ENCODE data around the gene SLC4A2. TPM values are rescaled to one million over a fixed set of nuclear protein-coding genes. Genes with fewer than 3 reads are reported as not detected.

SLC4A2 gene
- total RNA-seq, 1 donor from 2014 or later = 74.2 TPM

DNA sequence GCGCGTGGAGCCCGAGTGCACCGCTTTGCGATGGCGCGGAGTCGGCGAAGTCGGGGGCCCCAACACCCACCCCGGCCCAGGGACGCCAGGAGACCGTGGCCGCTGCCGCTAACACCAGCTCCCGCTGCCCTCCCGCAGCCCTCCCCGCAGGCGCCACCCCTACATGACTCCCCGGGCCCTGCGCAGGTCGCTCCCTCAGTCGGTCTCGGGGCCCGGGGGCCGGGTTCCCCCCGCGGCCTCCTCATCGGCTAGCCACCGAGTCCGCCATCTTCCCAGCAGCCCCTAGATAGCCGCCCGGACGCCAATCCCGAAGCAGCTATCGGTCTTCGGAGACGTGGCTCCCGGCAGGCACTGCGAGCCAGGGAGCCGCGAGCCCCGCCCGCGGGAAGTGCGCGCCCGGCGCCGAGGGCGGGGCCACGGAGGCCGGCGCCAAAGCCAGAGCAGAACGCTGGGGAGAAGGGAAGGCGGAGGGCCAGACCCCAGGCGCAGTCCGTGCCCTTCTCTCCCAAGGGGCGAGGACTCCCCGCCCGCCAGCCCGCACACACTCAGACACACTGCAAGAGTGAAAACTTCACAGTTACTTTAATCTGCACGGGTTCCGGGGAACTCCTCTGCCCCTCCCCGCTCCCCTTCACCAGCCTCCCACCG is 21.3 kb downstream of the SLC4A2 start, which contains the start of gene FASTK:
TSS of gene FASTK (minus strand) at position 288 of the 648 bp plus-strand sequence. CDS start at position 245, 43 bp downstream.
- peak; percentile 90 for DNase-seq (ENCODE audit: low spot score)

GRCh38 chr7:151081170-151082101 is 22.0 kb downstream of the SLC4A2 start:
- no peak for DNase-seq (ENCODE audit: low spot score)

- DNase-seq (ENCODE audit: low spot score) = no peak
Observed at GRCh38 chr7:151082141-151083070, 23.0 kb downstream of the SLC4A2 start.

DNA sequence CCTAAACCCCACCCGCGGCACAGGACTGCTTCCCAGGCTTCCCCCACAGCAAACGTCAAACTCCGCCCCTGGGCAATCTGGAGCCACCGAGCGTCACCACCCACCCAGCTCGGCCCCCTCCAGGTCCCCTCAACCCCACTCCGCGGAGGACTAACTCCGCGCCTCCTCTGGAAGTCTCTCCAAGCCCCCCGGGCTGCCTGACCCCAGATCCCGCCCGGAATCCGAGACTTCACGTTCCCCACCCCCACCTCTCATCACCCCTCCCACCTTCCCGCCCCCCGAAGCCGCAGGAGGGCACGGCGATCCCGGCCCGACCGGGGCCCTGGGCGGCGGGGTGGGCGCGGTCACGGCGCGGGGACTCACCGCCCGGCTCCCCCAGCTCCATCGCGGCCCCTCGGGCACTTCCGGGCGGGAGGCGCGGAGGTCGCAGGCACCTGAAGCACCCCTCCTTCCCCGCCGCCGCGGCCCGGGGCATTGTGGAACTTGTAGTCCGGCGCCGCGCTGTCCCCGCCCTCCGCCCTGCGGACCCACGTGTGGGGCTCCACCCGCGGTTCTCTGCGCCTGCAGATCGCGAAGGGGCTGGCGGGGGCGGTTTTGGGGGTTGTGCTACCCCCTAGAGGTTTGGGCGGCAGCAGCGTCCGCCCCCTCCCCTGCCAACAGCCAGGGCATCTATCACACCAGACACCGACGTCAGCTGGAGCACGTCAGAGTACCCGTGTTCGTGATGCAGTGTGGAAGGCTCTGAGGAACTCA is 23.9 kb downstream of the SLC4A2 start, which contains the start of gene TMUB1:
TSS of gene TMUB1 (minus strand) at position 423 of the 753 bp plus-strand sequence. CDS start 930 bp downstream, outside the sequence.
- peak; percentile 79 for DNase-seq (ENCODE audit: low spot score)

DNA sequence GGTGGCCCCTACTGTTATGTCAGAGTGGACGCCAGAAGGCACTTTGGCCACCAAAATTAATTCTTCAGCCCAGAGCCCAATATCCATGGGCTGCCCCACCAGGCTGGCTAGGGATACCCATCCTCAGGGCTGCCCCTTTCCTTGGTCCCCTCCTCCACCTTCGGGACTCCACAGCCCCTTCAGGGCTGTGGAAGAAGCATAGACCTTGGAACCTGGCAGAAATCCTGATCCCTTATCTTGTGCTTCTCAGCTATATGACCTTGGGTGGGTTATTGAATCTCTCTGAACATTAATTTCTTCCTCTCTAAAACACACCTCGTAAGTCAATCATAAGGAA is 24.4 kb downstream of the SLC4A2 start:
- DNase-seq (ENCODE audit: low spot score) = no peak

DNA sequence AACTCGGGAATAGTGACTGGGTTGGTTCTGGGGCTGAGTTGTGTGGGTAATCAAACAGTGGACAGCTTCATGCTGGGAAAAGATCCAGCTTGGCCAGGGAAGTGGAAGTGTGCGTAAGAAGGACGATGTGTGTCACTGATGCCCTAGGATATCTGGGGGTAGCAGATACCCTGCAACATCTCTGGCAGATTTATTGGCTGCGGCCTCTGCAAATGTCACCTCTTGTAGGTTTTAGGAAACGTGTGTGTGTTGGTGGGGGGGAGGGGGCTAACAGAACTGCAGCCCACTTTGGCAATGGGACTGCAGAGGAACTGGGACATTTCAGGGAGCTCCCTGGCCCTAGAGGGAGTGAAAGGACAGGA is 25.9 kb downstream of the SLC4A2 start:
- DNase-seq (ENCODE audit: low spot score) = no peak

- DNase-seq (ENCODE audit: low spot score) = peak; percentile 84
Observed at GRCh38 chr7:151085691-151086620, 26.6 kb downstream of the SLC4A2 start, which contains the start of gene AGAP3. TSS of gene AGAP3 (plus strand) at chr7:151086475. CDS start at chr7:151086742, 267 bp downstream.

- no peak for DNase-seq (ENCODE audit: low spot score)
Observed at GRCh38 chr7:151086802-151087244, 27.4 kb downstream of the SLC4A2 start.

GRCh38 chr7:151087245-151088018 is 28.0 kb downstream of the SLC4A2 start:
- DNase-seq (ENCODE audit: low spot score) = no peak

GRCh38 chr7:151088019-151088855 is 28.8 kb downstream of the SLC4A2 start:
- DNase-seq (ENCODE audit: low spot score) = no peak

DNA sequence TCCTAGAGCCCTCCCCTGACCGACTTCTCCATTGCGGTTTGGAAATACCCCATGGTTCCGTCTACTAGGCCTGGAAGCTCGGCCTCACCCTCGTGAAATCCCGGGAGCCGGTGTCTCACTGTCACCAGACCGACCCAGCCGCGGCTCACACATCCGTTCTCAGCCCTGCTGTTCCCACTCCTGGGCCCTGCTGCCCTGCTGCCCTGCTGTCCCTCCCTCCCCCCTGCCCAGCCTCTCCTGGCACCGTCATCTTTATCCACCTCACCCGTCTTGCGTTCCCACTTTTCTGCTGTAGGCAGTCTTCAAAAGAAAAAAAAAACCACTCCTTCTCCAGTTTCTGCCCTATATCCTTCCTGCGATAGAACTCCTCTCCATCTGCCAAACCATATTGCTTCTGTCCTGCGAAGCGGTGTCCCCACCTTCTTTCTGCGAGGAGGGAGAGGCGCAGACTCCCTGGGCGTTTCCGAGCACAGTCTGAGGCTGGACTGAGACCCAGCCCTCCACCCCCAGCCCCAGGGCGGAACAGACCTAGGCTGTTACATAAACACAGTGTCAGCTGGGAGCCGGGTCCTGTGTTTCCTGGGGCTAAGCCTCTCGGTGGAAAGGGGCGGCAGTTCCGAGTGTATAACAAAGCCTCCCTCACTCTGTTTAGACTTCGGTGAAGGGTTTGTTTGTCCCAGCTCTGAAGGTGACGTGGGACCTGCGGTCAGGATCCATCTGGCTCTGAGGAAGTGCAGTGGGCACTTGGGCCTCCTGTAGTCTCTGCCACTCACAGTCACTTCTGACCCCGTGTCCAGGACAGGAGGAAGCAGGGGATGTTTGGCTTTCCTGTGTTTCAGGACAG is 29.7 kb downstream of the SLC4A2 start:
- no peak for DNase-seq (ENCODE audit: low spot score)

- DNase-seq (ENCODE audit: low spot score) = no peak
Observed at GRCh38 chr7:151089893-151090730, 30.7 kb downstream of the SLC4A2 start.

DNA sequence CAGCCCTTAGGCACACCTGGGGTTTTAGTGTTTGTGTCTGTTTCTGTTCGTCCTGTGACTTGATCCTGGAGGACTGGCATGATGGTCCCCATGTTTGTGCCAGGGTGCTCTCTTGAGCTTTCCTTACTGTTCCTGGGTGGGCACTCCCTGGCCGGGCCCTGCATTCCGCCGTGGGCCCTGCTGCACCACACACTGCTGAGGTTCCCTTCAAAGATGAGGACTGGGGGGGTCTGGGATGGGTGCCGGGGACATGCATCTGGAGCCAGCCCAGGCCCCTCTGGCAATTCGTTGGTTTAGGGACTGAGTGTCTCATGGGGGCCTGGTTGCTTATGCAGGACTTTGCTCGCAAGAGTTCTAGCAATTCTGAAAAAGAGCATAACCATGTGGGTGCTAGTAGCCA is 31.6 kb downstream of the SLC4A2 start:
- DNase-seq (ENCODE audit: low spot score) = no peak

GRCh38 chr7:151091431-151091830 is 32.0 kb downstream of the SLC4A2 start:
- no peak for DNase-seq (ENCODE audit: low spot score)

- DNase-seq (ENCODE audit: low spot score) = no peak
Observed at GRCh38 chr7:151091988-151092387, 32.6 kb downstream of the SLC4A2 start.

DNA sequence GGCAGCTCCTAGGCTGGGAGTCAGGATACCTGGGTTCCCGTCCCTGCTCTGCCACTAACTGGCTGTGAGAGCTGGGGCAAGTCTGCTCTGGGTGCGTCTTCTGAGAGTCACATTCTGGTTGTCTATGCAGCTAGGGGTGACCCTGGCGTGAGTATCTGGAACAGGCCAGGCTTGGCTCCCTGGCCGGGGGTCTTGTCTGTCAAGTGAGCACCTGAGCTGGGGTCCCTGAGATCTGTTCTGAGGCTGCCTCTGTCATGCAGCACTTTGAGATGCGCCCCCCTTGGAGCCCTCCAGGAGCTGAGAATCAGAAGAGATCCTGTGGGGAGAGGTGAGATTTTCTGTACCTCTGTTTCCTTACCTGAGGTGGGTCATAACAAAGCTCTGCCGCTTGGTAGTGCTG is 34.4 kb downstream of the SLC4A2 start:
- no peak for DNase-seq (ENCODE audit: low spot score)
